GM18520 (cell line): Measurements from ENCODE around the gene MARK3.

Source experiments
- ATAC-seq: cut with Tn5 transposase; IDR thresholded peaks from one replicate; pipeline ENCODE4 v1.9.1; 2021; ENCODE audit not compliant: unreplicated experiment

The MARK3 gene

GRCh38 chr14:103546652-103547454 is 161.6 kb downstream of the MARK3 start:
- ATAC-seq, result no peak

- no peak for ATAC-seq
These were observed 162.3 kb downstream of the MARK3 start for GRCh38 chr14:103547455-103547940.

- no peak for ATAC-seq
These were observed 162.8 kb downstream of the MARK3 start for GRCh38 chr14:103547941-103548462.

- no peak for ATAC-seq
These were observed 163.5 kb downstream of the MARK3 start for GRCh38 chr14:103548463-103549351.

GRCh38 chr14:103549361-103550311 is 164.4 kb downstream of the MARK3 start:
- ATAC-seq, result no peak

GRCh38 chr14:103550451-103551337 is 165.5 kb downstream of the MARK3 start:
- ATAC-seq, result no peak

- ATAC-seq, result no peak
These were observed 166.1 kb downstream of the MARK3 start for GRCh38 chr14:103551338-103551762.

- no peak for ATAC-seq
These were observed 167.0 kb downstream of the MARK3 start for GRCh38 chr14:103552011-103552845.

- ATAC-seq, result no peak
These were observed 167.6 kb downstream of the MARK3 start for GRCh38 chr14:103552846-103553210.
